Measurements from ENCODE around the gene GPR139.

GPR139 gene

GRCh38 chr16:20042848-20043247 lies 30.8 kb downstream of the GPR139 start:
- TF ChIP-seq CTCF (IDR thresholded peaks at IDR 0.05; ENCODE audit: low read depth, low read length, missing control alignments): no peak
- H3K4me3 ChIP-seq (ENCODE audit: low read depth, low read length): no peak overlapping the region
- no peak for DNase-seq (ENCODE audit: low read depth)

DNA sequence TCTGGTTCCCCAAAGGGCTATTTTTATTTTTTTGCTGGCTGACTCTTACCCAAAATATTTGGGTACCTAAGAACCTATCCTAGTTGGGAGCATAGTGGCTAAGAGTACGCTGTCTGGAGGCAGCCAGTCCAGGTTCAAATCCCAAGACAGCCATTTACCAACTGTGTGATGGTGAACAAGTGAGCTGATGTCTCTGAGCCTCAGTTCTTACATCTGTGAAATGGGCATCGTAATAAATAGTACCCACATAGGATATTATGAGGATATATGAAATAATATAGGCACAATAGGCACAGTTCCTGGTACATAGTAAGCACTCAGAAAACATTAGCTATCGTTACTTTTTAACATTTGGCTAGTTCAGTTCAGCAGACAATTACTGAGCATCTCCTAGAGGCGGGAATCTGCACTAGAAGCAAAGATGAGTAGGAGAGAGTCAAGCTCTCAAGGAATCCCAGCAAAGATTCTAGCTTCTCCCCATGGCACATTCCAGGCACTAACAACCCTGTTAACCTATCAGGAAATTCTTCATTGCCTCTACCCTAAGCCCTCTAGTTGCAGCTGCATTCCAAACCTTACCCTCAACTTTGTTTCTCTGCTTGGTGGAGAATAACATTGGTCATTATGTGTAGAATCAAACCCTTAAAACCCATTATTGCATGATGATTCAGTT lies 31.6 kb downstream of the GPR139 start:
- no peak overlapping the region for H3K4me3 ChIP-seq (ENCODE audit: low read depth, low read length)
- DNase-seq (ENCODE audit: low read depth): no peak
- no peak for TF ChIP-seq CTCF (IDR thresholded peaks at IDR 0.05; ENCODE audit: low read depth, low read length, missing control alignments)

GRCh38 chr16:20040011-20040410 lies 33.7 kb downstream of the GPR139 start:
- no peak overlapping the region for H3K4me3 ChIP-seq (ENCODE audit: low read depth, low read length)
- no peak for TF ChIP-seq CTCF (IDR thresholded peaks at IDR 0.05; ENCODE audit: low read depth, low read length, missing control alignments)
- no peak for DNase-seq (ENCODE audit: low read depth)

- TF ChIP-seq CTCF (IDR thresholded peaks at IDR 0.05; ENCODE audit: low read depth, low read length, missing control alignments): no peak
- no peak for DNase-seq (ENCODE audit: low read depth)
- no peak overlapping the region for H3K4me3 ChIP-seq (ENCODE audit: low read depth, low read length)
Measured at GRCh38 chr16:20029611-20030010, 44.1 kb downstream of the GPR139 start.

DNA sequence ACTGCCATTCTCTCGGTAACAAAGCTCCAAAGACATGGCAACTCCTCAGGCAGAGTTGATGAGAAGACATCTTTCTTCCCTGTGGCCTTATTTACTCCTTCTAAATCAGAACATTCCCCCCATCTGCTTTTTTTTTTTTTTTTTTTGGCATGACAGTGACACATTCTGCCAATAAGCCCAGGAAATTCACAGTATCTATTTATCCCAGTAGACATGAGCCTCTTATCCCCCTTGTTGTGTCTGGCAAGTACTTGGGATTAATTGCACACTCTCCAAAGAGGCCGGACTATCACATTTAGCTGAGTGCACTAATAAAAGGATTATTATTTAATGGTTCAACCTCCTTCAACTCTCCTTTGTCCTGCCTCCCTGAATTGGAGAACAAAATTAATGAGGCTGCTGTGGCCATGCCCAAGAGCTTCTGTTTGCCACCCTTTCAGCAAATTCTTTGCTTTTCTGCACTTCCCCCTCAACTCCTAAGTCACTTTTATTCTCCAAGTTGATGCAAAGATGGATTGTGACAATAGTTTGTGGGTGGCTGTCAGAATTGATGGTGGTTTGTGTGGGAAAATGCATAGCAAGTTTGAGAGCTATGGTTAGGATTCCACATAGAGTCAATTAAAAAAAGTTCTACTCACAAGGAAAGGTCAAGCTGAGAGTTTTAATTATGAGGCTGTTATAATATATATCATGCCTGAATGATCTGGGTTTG lies 47.2 kb downstream of the GPR139 start:
- no peak for DNase-seq (ENCODE audit: low read depth)
- H3K4me3 ChIP-seq (ENCODE audit: low read depth, low read length): no peak overlapping the region
- TF ChIP-seq CTCF (IDR thresholded peaks at IDR 0.05; ENCODE audit: low read depth, low read length, missing control alignments): no peak

GRCh38 chr16:20023190-20023589 lies 50.5 kb downstream of the GPR139 start:
- DNase-seq (ENCODE audit: low read depth): no peak
- H3K4me3 ChIP-seq (ENCODE audit: low read depth, low read length): no peak overlapping the region
- TF ChIP-seq CTCF (IDR thresholded peaks at IDR 0.05; ENCODE audit: low read depth, low read length, missing control alignments): no peak

DNA sequence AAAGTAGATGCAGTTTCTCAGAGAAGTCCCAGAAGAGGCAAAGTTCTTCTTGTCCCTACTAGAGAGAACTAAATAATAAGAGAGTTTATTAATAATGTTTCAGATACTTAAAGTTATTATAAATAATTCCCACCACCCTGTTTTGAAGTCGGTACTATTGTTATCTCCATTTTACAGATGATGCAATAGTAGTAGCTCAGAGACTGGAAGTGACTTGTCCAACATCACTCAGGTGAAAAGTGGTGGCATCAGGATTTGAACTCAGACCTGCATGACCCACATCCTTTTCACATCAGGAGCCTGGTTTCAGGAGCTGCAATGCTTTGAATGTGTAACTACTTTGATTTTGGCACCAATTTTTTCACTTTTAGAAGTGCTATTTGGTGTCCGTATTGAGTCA lies 52.7 kb downstream of the GPR139 start:
- no peak overlapping the region for H3K4me3 ChIP-seq (ENCODE audit: low read depth, low read length)
- no peak for TF ChIP-seq CTCF (IDR thresholded peaks at IDR 0.05; ENCODE audit: low read depth, low read length, missing control alignments)
- DNase-seq (ENCODE audit: low read depth): no peak

Measured in GM12864 (cell line).